GM23338 (cell line): ENCODE data around the gene MRPS12. TPM values are rescaled to one million over a fixed set of nuclear protein-coding genes. Genes with fewer than 3 reads are reported as not detected.

Experiments used
- ATAC-seq: fragments of 200-7000 bp; cut with Tn5 transposase; 3 replicates; pipeline ENCODE4 v1.9.1; 2020
- DNase-seq: peaks from one replicate; pipeline ENCODE4 v3.0.0-alpha.2; 2015; ENCODE audit warnings: low spot score
- H2AFZ ChIP-seq: fragments of 200-600 bp; sonication (generic); 2 replicates; pipeline ENCODE4 v1.8.0; 2016; ENCODE audit warnings: antibody characterized with exemption, mild to moderate bottlenecking, moderate library complexity
- H3F3A ChIP-seq: fragments of 200-600 bp; sonication (generic); replicated peaks from 2 replicates; pipeline ENCODE4 v1.8.0; 2017; ENCODE audit warnings: antibody characterized with exemption, mixed run types, low read depth
- H3K27ac ChIP-seq: fragments of 200-600 bp; sonication (generic); 2 replicates; pipeline ENCODE4 v1.6.1; 2016; ENCODE audit warnings: low read depth
- H3K27me3 ChIP-seq: fragments of 200-600 bp; sonication (generic); 2 replicates; pipeline ENCODE4 v1.8.0; 2016; ENCODE audit warnings: mild to moderate bottlenecking, mixed run types, moderate library complexity; ENCODE audit not compliant: insufficient read depth
- H3K36me3 ChIP-seq: fragments of 200-600 bp; sonication (generic); 2 replicates; pipeline ENCODE4 v1.8.0; 2016; ENCODE audit warnings: mild to moderate bottlenecking; ENCODE audit not compliant: insufficient read depth
- H3K4me1 ChIP-seq: fragments of 200-600 bp; sonication (generic); 2 replicates; pipeline ENCODE4 v1.8.0; 2016; ENCODE audit warnings: mild to moderate bottlenecking, moderate library complexity; ENCODE audit not compliant: insufficient read depth
- H3K4me2 ChIP-seq: fragments of 200-600 bp; sonication (generic); 2 replicates; pipeline ENCODE4 v1.7.1; 2017; ENCODE audit warnings: mixed run types
- H3K4me3 ChIP-seq: fragments of 200-600 bp; sonication (generic); 2 replicates; pipeline ENCODE4 v1.6.1; 2016; ENCODE audit warnings: mixed run types
- H3K79me2 ChIP-seq: fragments of 200-600 bp; sonication (generic); replicated peaks from 2 replicates; pipeline ENCODE4 v1.8.0; 2017; ENCODE audit warnings: mild to moderate bottlenecking; ENCODE audit not compliant: insufficient read depth
- H3K9me2 ChIP-seq: fragments of 200-600 bp; sonication (generic); 2 replicates; pipeline ENCODE4 v1.8.0; 2017; ENCODE audit not compliant: insufficient read depth
- H4K20me1 ChIP-seq: fragments of 200-600 bp; sonication (generic); replicated peaks from 2 replicates; pipeline ENCODE4 v1.8.0; 2017; ENCODE audit warnings: mild to moderate bottlenecking; ENCODE audit not compliant: insufficient read depth
- H3K27ac Mint-ChIP-seq: 2 replicates; pipeline ENCODE4 v1.8.0; 2020; ENCODE audit warnings: inconsistent platforms, mild to moderate bottlenecking, moderate library complexity, mixed read lengths
- H3K27me3 Mint-ChIP-seq: 3 replicates; pipeline ENCODE4 v1.8.0; 2022; ENCODE audit warnings: low read depth, mild to moderate bottlenecking, moderate library complexity, mixed read lengths, inconsistent platforms; ENCODE audit not compliant: insufficient read depth, poor library complexity
- H3K36me3 Mint-ChIP-seq: 3 replicates; pipeline ENCODE4 v1.8.0; 2021; ENCODE audit warnings: low read depth, mild to moderate bottlenecking, inconsistent platforms, moderate library complexity, mixed read lengths
- H3K4me1 Mint-ChIP-seq: 3 replicates; pipeline ENCODE4 v1.8.0; 2020; ENCODE audit warnings: mild to moderate bottlenecking, inconsistent platforms, mixed read lengths
- H3K4me3 Mint-ChIP-seq: 3 replicates; pipeline ENCODE4 v1.8.0; 2021; ENCODE audit warnings: moderate library complexity, mild to moderate bottlenecking, inconsistent platforms, mixed read lengths
- H3K9me3 Mint-ChIP-seq: 3 replicates; pipeline ENCODE4 v1.8.0; 2020; ENCODE audit warnings: moderate library complexity, mild to moderate bottlenecking, inconsistent platforms, mixed read lengths
- CREB1 ChIP-seq: fragments of 250-450 bp; sonication (Bioruptor Pico); IDR thresholded peaks from 2 replicates; pipeline ENCODE4 v1.5.0; 2020; ENCODE audit warnings: low read depth, mild to moderate bottlenecking, moderate library complexity
- CTCF ChIP-seq, 2 experiments: fragments of 200-600 bp in 1 of 2; sonication (generic) in 1 of 2; conservative IDR thresholded peaks; 2 replicates each; pipeline versions ENCODE4 v1.5.1 to v1.6.1; 2016 to 2017; ENCODE audit warnings: antibody characterized with exemption in 2 of 2, low read depth in 2 of 2, mild to moderate bottlenecking in 2 of 2, moderate library complexity in 1 of 2
- ETS1 ChIP-seq: IDR thresholded peaks from 2 replicates; pipeline ENCODE4 v1.6.1; 2016; ENCODE audit warnings: antibody characterized with exemption
- EZH2 ChIP-seq: fragments of 200-600 bp; sonication (generic); IDR thresholded peaks from one replicate; pipeline ENCODE4 v1.8.0; 2017; ENCODE audit warnings: antibody characterized with exemption, mild to moderate bottlenecking, low read depth; ENCODE audit not compliant: unreplicated experiment
- EZH2phosphoT487 ChIP-seq: fragments of 200-600 bp; sonication (generic); IDR thresholded peaks from one replicate; pipeline ENCODE4 v1.8.1; 2018; ENCODE audit warnings: antibody characterized with exemption; ENCODE audit not compliant: unreplicated experiment
- JUNB ChIP-seq: IDR thresholded peaks from one replicate; pipeline ENCODE4 v1.6.1; 2016; ENCODE audit warnings: antibody characterized with exemption; ENCODE audit not compliant: unreplicated experiment
- NANOG ChIP-seq: IDR thresholded peaks from 2 replicates; pipeline ENCODE4 v1.6.1; 2016; ENCODE audit warnings: antibody characterized with exemption, borderline replicate concordance
- POLR2AphosphoS5 ChIP-seq: IDR thresholded peaks from 2 replicates; pipeline ENCODE4 v1.6.1; 2016; ENCODE audit warnings: antibody characterized with exemption, low read depth
- REST ChIP-seq: IDR thresholded peaks from one replicate; pipeline ENCODE4 v1.6.1; 2018; ENCODE audit warnings: antibody characterized with exemption; ENCODE audit not compliant: unreplicated experiment
- STAT1 ChIP-seq: IDR thresholded peaks from one replicate; pipeline ENCODE4 v1.6.1; 2016; ENCODE audit warnings: antibody characterized with exemption; ENCODE audit not compliant: unreplicated experiment
- ZNF114 ChIP-seq: fragments of 250-450 bp; sonication (Bioruptor Pico); IDR thresholded peaks from 2 replicates; pipeline ENCODE4 v1.5.0; 2020; ENCODE audit warnings: mild to moderate bottlenecking, moderate library complexity
- ZNF331 ChIP-seq: fragments of 250-450 bp; sonication (Bioruptor Pico); IDR thresholded peaks from 2 replicates; pipeline ENCODE4 v1.5.0; 2020; ENCODE audit warnings: low read depth, mild to moderate bottlenecking, moderate library complexity
- ZNF462 ChIP-seq: fragments of 250-450 bp; sonication (Bioruptor Pico); IDR thresholded peaks from 2 replicates; pipeline ENCODE4 v1.5.0; 2020; ENCODE audit warnings: mild to moderate bottlenecking, moderate library complexity
- polyA plus RNA-seq: library from polyadenylated mRNA; unstranded; fragments of >200 nt; fragmentation: Nextera tagmentation; extraction: Ambion mirVana; gene quantifications from 2 replicates; pipeline ENCODE4 v1.2.1, GENCODE V29; 2016
- total RNA-seq: library from RNA; depleted of rRNA; stranded (reverse); fragments of >200 nt; shearing (Covaris generic); gene quantifications from 2 replicates; pipeline ENCODE4 v1.2.3, GENCODE V29; 2014

Gene MRPS12
- total and polyA plus RNA-seq, 2 experiments from 2014 or later, result 74.1 to 86.3 TPM

- TF ChIP-seq CREB1, result no peak
Measured at GRCh38 chr19:38953677-38954076, 22.9 kb downstream of the MRPS12 start (continued).

- DNase-seq, result no peak
- ATAC-seq, result no peak
- Histone ChIP-seq H3K9me2 (no peaks in the 10 kb centered on the region), H4K20me1 (peaks cover under 1% of the 10 kb centered on the region; the same call in 1 of the 2 replicates), H3K27ac (no peak overlapping the region), H3F3A (peaks cover 4% of the 10 kb centered on the region; the same call in 1 of the 2 replicates), H3K36me3 (no peaks in the 10 kb centered on the region), H2AFZ (no peak overlapping the region), H3K4me1 (no peaks in the 10 kb centered on the region), H3K79me2 (no peaks in the 10 kb centered on the region), H3K27me3 (no peaks in the 10 kb centered on the region), H3K4me3 (no peak overlapping the region), H3K4me2 (no peak overlapping the region)
- peaks cover 5% of the 10 kb centered on the region; the same call in 2 of the 3 replicates for H3K4me1 Mint-ChIP-seq
- peaks cover 9% of the 10 kb centered on the region for H3K27me3 Mint-ChIP-seq
- no peak overlapping the region for H3K27ac Mint-ChIP-seq
- no peak overlapping the region for H3K4me3 Mint-ChIP-seq
- peaks cover 17% of the 10 kb centered on the region; the same call in 2 of the 3 replicates for H3K36me3 Mint-ChIP-seq
- TF ChIP-seq POLR2AphosphoS5 (no peak), STAT1 (no peak), ZNF114 (CRISPR knock-in tag) (no peak), JUNB (no peak), NANOG (no peak), ZNF331 (CRISPR knock-in tag) (no peak), EZH2phosphoT487 (no peak), EZH2 (no peak), ETS1 (no peak), CTCF (conservative IDR thresholded peaks at IDR 0.05; ENCODE audit: low read depth in 2 of 2) (no peak), ZNF462 (CRISPR knock-in tag) (no peak), CREB1 (no peak), REST (no peak)
- peaks cover 13% of the 10 kb centered on the region; the same call in 2 of the 3 replicates for H3K9me3 Mint-ChIP-seq
Measured at GRCh38 chr19:38956264-38956663, 25.5 kb downstream of the MRPS12 start.
